OCI-LY1 (cell line): ENCODE results near the gene AP1G2.
"Not testable (repeated sequence)": the region's sequence is repeated elsewhere in the genome, so short reads cannot be mapped to it uniquely, and the experiment has no call there.

Experiments
- H2AFZ ChIP-seq: fragments of 200-600 bp; sonication (generic), shearing (Covaris generic); 2 replicates; pipeline ENCODE4 v1.6.0; 2014; ENCODE audit warnings: antibody characterized with exemption, mild to moderate bottlenecking, low read length
- H3F3A ChIP-seq: fragments of 200-600 bp; sonication (generic), shearing (Covaris generic); 2 replicates; pipeline ENCODE4 v1.6.0; 2014; ENCODE audit warnings: mild to moderate bottlenecking, antibody characterized with exemption, low read length, moderate library complexity; ENCODE audit not compliant: insufficient read depth
- H3K27ac ChIP-seq: fragments of 200-600 bp; sonication (generic); 2 replicates; pipeline ENCODE4 v1.5.1; 2014; ENCODE audit warnings: low read length, mixed run types, mild to moderate bottlenecking, low read depth; ENCODE audit not compliant: poor library complexity, severe bottlenecking
- H3K27me3 ChIP-seq: fragments of 200-600 bp; sonication (generic); 2 replicates; pipeline ENCODE4 v1.6.0; 2014; ENCODE audit warnings: antibody characterized with exemption, mild to moderate bottlenecking, low read length, moderate library complexity; ENCODE audit not compliant: insufficient read depth
- H3K36me3 ChIP-seq: fragments of 200-600 bp; sonication (generic); 2 replicates; pipeline ENCODE4 v1.6.1; 2014; ENCODE audit warnings: mild to moderate bottlenecking, antibody characterized with exemption, low read length, moderate library complexity, mixed read lengths; ENCODE audit not compliant: insufficient read depth
- H3K4me1 ChIP-seq: fragments of 200-600 bp; sonication (generic); 2 replicates; pipeline ENCODE4 v1.5.1; 2014; ENCODE audit warnings: mild to moderate bottlenecking, low read length, moderate library complexity; ENCODE audit not compliant: insufficient read depth, severe bottlenecking
- H3K4me2 ChIP-seq: fragments of 200-600 bp; sonication (generic), shearing (Covaris generic); 2 replicates; pipeline ENCODE4 v1.6.1; 2014; ENCODE audit warnings: low read length
- H3K4me3 ChIP-seq: fragments of 200-600 bp; sonication (generic); 2 replicates; pipeline ENCODE4 v1.5.1; 2014; ENCODE audit warnings: low read length, low read depth, mild to moderate bottlenecking, mixed read lengths; ENCODE audit not compliant: poor library complexity, severe bottlenecking
- H3K79me2 ChIP-seq: fragments of 200-600 bp; shearing (Covaris generic); 2 replicates; pipeline ENCODE4 v1.6.1; 2016; ENCODE audit warnings: mixed run types, low read length, mixed read lengths; ENCODE audit not compliant: insufficient read depth
- H3K9ac ChIP-seq: fragments of 200-600 bp; sonication (generic), shearing (Covaris generic); 2 replicates; pipeline ENCODE4 v1.6.1; 2014; ENCODE audit warnings: mild to moderate bottlenecking, low read length, mixed read lengths
- H3K9me2 ChIP-seq: fragments of 200-600 bp; sonication (generic), shearing (Covaris generic); 2 replicates; pipeline ENCODE4 v1.6.1; 2014; ENCODE audit warnings: low read depth, mild to moderate bottlenecking, low read length, mixed read lengths
- H3K9me3 ChIP-seq: fragments of 200-600 bp; shearing (Covaris generic); 2 replicates; pipeline ENCODE4 v1.6.1; 2014; ENCODE audit warnings: low read length, mixed read lengths
- H4K20me1 ChIP-seq: fragments of 200-600 bp; sonication (generic), shearing (Covaris generic); 2 replicates; pipeline ENCODE4 v1.6.0; 2016; ENCODE audit warnings: mild to moderate bottlenecking, low read length; ENCODE audit not compliant: insufficient read depth
- CTCF ChIP-seq: fragments of 200-600 bp; sonication (generic), shearing (Covaris generic); IDR thresholded peaks from 2 replicates; pipeline ENCODE4 v1.5.1; 2017; ENCODE audit warnings: mild to moderate bottlenecking, antibody characterized with exemption, low read length, moderate library complexity, mixed read lengths
- EZH2 ChIP-seq: fragments of 200-600 bp; sonication (generic), shearing (Covaris generic); IDR thresholded peaks from 2 replicates; pipeline ENCODE4 v1.8.0; 2017; ENCODE audit warnings: borderline replicate concordance, mixed run types, mild to moderate bottlenecking, antibody characterized with exemption, low read length, moderate library complexity, mixed read lengths

The AP1G2 gene

GRCh38 chr14:23538785-23539184 is 28.8 kb downstream of the AP1G2 start:
- no peak for TF ChIP-seq EZH2
- no peak for TF ChIP-seq CTCF
- Histone ChIP-seq H3K9me2 (no peaks in the 10 kb centered on the region), H3K9me3 (no peaks in the 10 kb centered on the region), H3K9ac (no peak overlapping the region), H2AFZ (no peak overlapping the region), H3K27me3 (no peaks in the 10 kb centered on the region), H3K27ac (no peak overlapping the region), H4K20me1 (no peaks in the 10 kb centered on the region), H3K4me2 (no peak overlapping the region), H3F3A (no peaks in the 10 kb centered on the region), H3K4me3 (no peak overlapping the region), H3K36me3 (no peaks in the 10 kb centered on the region), H3K4me1 (no peaks in the 10 kb centered on the region), H3K79me2 (no peaks in the 10 kb centered on the region)

GRCh38 chr14:23538050-23538718 is 29.4 kb downstream of the AP1G2 start:
- no peak overlapping the region for H3K4me2 ChIP-seq
- no peak overlapping the region for H3K4me3 ChIP-seq
- H3K36me3 ChIP-seq, result no peaks in the 10 kb centered on the region
- no peaks in the 10 kb centered on the region for H3K9me3 ChIP-seq
- H2AFZ ChIP-seq, result no peak overlapping the region
- no peaks in the 10 kb centered on the region for H3F3A ChIP-seq
- TF ChIP-seq EZH2, result no peak
- TF ChIP-seq CTCF, result no peak
- no peaks in the 10 kb centered on the region for H3K9me2 ChIP-seq
- H3K4me1 ChIP-seq, result no peaks in the 10 kb centered on the region
- no peaks in the 10 kb centered on the region for H3K79me2 ChIP-seq
- no peak overlapping the region for H3K9ac ChIP-seq
- H4K20me1 ChIP-seq, result no peaks in the 10 kb centered on the region
- H3K27ac ChIP-seq, result no peak overlapping the region
- no peaks in the 10 kb centered on the region for H3K27me3 ChIP-seq

GRCh38 chr14:23537351-23538049 is 30.1 kb downstream of the AP1G2 start:
- Histone ChIP-seq H3K4me2 (no peak overlapping the region), H3K9me3 (no peaks in the 10 kb centered on the region), H3F3A (no peaks in the 10 kb centered on the region), H4K20me1 (no peaks in the 10 kb centered on the region), H2AFZ (no peak overlapping the region), H3K4me1 (no peaks in the 10 kb centered on the region), H3K9ac (no peak overlapping the region), H3K4me3 (no peak overlapping the region), H3K27me3 (no peaks in the 10 kb centered on the region), H3K27ac (no peak overlapping the region), H3K9me2 (no peaks in the 10 kb centered on the region), H3K79me2 (no peaks in the 10 kb centered on the region), H3K36me3 (no peaks in the 10 kb centered on the region)
- TF ChIP-seq CTCF, result no peak
- TF ChIP-seq EZH2, result no peak

- not testable (repeated sequence) for H3K4me3 ChIP-seq, H4K20me1 ChIP-seq, H2AFZ ChIP-seq, H3K36me3 ChIP-seq, H3K4me1 ChIP-seq, H3K9me3 ChIP-seq, H3F3A ChIP-seq, H3K9ac ChIP-seq, H3K9me2 ChIP-seq, H3K27me3 ChIP-seq, H3K4me2 ChIP-seq, H3K27ac ChIP-seq, H3K79me2 ChIP-seq
These were observed 30.7 kb downstream of the AP1G2 start for GRCh38 chr14:23536906-23537305.
